Measurements from ENCODE around the gene TPK1. TPM values are rescaled to one million over a fixed set of nuclear protein-coding genes. Genes with fewer than 3 reads are reported as not detected.

The TPK1 gene
- total RNA-seq, 1 donor: 6.9 TPM

GRCh38 chr7:144404946-144405345 is 430.9 kb downstream of the TPK1 start:
- Histone ChIP-seq H3K4me2 (ENCODE audit: insufficient read depth, low read length) (no peak overlapping the region), H3K4me3 (ENCODE audit: insufficient read depth, low read length) (no peak overlapping the region), H3K4me1 (ENCODE audit: insufficient read depth, low read length) (no peaks in the 10 kb centered on the region), H3K79me2 (ENCODE audit: insufficient read depth, low read length) (no peaks in the 10 kb centered on the region), H2AFZ (ENCODE audit: low read length) (no peak overlapping the region), H3K27me3 (ENCODE audit: insufficient read depth, low read length) (no peaks in the 10 kb centered on the region), H3K9me3 (ENCODE audit: low read depth, low read length) (no peaks in the 10 kb centered on the region), H4K20me1 (ENCODE audit: insufficient read depth, low read length) (no peaks in the 10 kb centered on the region), H3K36me3 (ENCODE audit: insufficient read depth, low read length) (no peaks in the 10 kb centered on the region), H3K27ac (ENCODE audit: low read depth, low read length) (no peak overlapping the region)
- TF ChIP-seq CTCF (IDR thresholded peaks at IDR 0.05; ENCODE audit: extremely low read depth, low read depth, low read length): no peak
- no peak for DNase-seq (ENCODE audit: insufficient read length, low spot score, missing footprints)

GRCh38 chr7:144403649-144404061 is 432.2 kb downstream of the TPK1 start, which contains the start of gene NOBOX:
Gene NOBOX, minus strand, starts transcription at chr7:144403693.
- H3K4me3 ChIP-seq (ENCODE audit: insufficient read depth, low read length): no peak within 1 kb of the TSS

GRCh38 chr7:144403102-144403501 is 432.8 kb downstream of the TPK1 start:
- Histone ChIP-seq H3K4me1 (ENCODE audit: insufficient read depth, low read length) (no peaks in the 10 kb centered on the region), H3K27me3 (ENCODE audit: insufficient read depth, low read length) (no peaks in the 10 kb centered on the region), H3K79me2 (ENCODE audit: insufficient read depth, low read length) (no peaks in the 10 kb centered on the region), H3K36me3 (ENCODE audit: insufficient read depth, low read length) (no peaks in the 10 kb centered on the region), H3K27ac (ENCODE audit: low read depth, low read length) (no peak overlapping the region), H2AFZ (ENCODE audit: low read length) (no peak overlapping the region), H3K4me2 (ENCODE audit: insufficient read depth, low read length) (no peak overlapping the region), H3K4me3 (ENCODE audit: insufficient read depth, low read length) (no peak overlapping the region), H3K9me3 (ENCODE audit: low read depth, low read length) (no peaks in the 10 kb centered on the region), H4K20me1 (ENCODE audit: insufficient read depth, low read length) (no peaks in the 10 kb centered on the region)
- peak; percentile 49 for DNase-seq (ENCODE audit: insufficient read length, low spot score, missing footprints)
- TF ChIP-seq CTCF (IDR thresholded peaks at IDR 0.05; ENCODE audit: extremely low read depth, low read depth, low read length): no peak

More at GRCh38 chr7:144403649-144404061, 432.2 kb downstream of the TPK1 start, which contains the start of gene NOBOX:
- no peaks in the 10 kb centered on the region for H4K20me1 ChIP-seq (ENCODE audit: insufficient read depth, low read length)
- no peaks in the 10 kb centered on the region for H3K9me3 ChIP-seq (ENCODE audit: low read depth, low read length)
- no peak within 1 kb of the TSS for H3K27ac ChIP-seq (ENCODE audit: low read depth, low read length)
- H3K4me1 ChIP-seq (ENCODE audit: insufficient read depth, low read length): no peaks in the 10 kb centered on the region
- no peak within 1 kb of the TSS for H3K4me2 ChIP-seq (ENCODE audit: insufficient read depth, low read length)
- no peak within 1 kb of the TSS for H2AFZ ChIP-seq (ENCODE audit: low read length)
- H3K36me3 ChIP-seq (ENCODE audit: insufficient read depth, low read length): no peaks in the 10 kb centered on the region
- no peak for TF ChIP-seq CTCF (IDR thresholded peaks at IDR 0.05; ENCODE audit: extremely low read depth, low read depth, low read length)
- DNase-seq (ENCODE audit: insufficient read length, low spot score, missing footprints): no peak
- H3K27me3 ChIP-seq (ENCODE audit: insufficient read depth, low read length): no peaks in the 10 kb centered on the region
- H3K79me2 ChIP-seq (ENCODE audit: insufficient read depth, low read length): no peaks in the 10 kb centered on the region

Small RNAs within 50 kb of the gene (small RNA-seq; reads per million reads assigned to genes)
- gene RNU6ATAC40P: 0.37 reads per million
